GM12891 (cell line): ENCODE data around the gene ARID2.

Experiments used
- DNase-seq: peaks from one replicate; pipeline ENCODE4 v3.0.0; 2011; ENCODE audit warnings: low spot score; ENCODE audit not compliant: insufficient read length
- FAIRE-seq: peaks from 2 replicates; lab custom pipeline; 2011; peaks lifted over from hg19 to GRCh38; lab: Jason Lieb, UNC
- PAX5 ChIP-seq: IDR thresholded peaks from 2 replicates; pipeline ENCODE4 v1.6.1; 2011; ENCODE audit warnings: low read length, moderate library complexity, mild to moderate bottlenecking; ENCODE audit not compliant: insufficient read depth, severe bottlenecking
- POLR2A ChIP-seq: IDR thresholded peaks from 2 replicates; pipeline ENCODE4 v1.6.1; 2011; ENCODE audit warnings: low read depth, low read length, control low read depth
- POLR2AphosphoS5 ChIP-seq: IDR thresholded peaks from 2 replicates; pipeline ENCODE4 v1.6.1; 2011; ENCODE audit warnings: low read depth, low read length, control low read depth
- POU2F2 ChIP-seq: IDR thresholded peaks from 2 replicates; pipeline ENCODE4 v1.6.1; 2011; ENCODE audit warnings: low read depth, mild to moderate bottlenecking, control low read depth, low read length, moderate library complexity
- SPI1 ChIP-seq: IDR thresholded peaks from 2 replicates; pipeline ENCODE4 v1.6.1; 2011; ENCODE audit warnings: low read depth, low read length, control low read depth
- TAF1 ChIP-seq: IDR thresholded peaks from 2 replicates; pipeline ENCODE4 v1.6.1; 2011; ENCODE audit warnings: low read depth, low read length, control low read depth

Gene ARID2

DNA sequence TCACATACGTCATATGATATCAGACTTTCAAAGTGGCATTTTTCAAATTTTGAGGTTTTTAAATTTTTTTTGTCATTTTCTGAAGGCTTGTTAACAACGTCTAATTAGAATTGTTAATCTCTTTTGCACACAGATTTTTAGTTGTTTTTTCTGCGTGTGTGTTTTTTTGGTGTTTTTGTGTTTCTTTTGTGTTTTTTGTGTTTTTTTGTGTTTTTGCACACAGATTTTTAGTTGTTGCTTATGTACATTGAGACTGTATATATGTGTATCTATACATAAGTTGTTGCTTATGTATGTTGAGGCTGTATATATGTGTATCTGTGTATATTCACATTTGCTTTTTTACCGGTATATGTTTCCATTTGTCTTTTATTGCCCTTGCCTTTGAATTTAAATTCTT is 30.8 kb downstream of the ARID2 start:
- no peak for TF ChIP-seq POLR2AphosphoS5
- no peak for TF ChIP-seq POLR2A
- no peak for TF ChIP-seq PAX5
- no peak for TF ChIP-seq SPI1
- TF ChIP-seq POU2F2: no peak
- TF ChIP-seq TAF1: no peak
- FAIRE-seq: no peak
- no peak for DNase-seq

- no peak for DNase-seq
- FAIRE-seq: peak; percentile 56
These were observed 32.9 kb downstream of the ARID2 start for GRCh38 chr12:45762185-45763110.

DNA sequence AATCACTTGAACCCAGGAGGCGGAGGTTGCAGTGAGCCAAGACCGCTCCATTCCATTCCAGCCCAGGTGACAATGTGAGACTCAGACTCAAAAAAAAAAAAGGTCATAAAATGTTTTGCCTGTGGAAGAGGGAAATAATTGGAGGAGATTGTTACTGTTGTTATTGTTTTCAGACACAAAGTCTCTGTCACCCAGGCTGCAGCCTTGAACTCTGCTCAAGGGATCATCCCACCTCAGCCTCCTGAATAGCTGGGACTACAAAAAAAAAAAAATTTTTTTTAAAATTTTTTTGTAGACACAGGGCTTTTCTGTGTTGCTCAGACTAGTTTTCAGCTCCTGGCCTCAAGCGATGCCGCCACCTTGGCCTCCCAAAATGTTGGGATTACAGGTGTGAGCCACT is 33.9 kb downstream of the ARID2 start:
- FAIRE-seq: no peak
- TF ChIP-seq SPI1: no peak
- TF ChIP-seq TAF1: no peak
- no peak for TF ChIP-seq POU2F2
- TF ChIP-seq PAX5: no peak
- no peak for TF ChIP-seq POLR2AphosphoS5
- no peak for TF ChIP-seq POLR2A
- DNase-seq: no peak

More at GRCh38 chr12:45762185-45763110, 32.9 kb downstream of the ARID2 start:
- TF ChIP-seq TAF1 (no peak), POU2F2 (no peak), POLR2AphosphoS5 (no peak), PAX5 (no peak), POLR2A (no peak), SPI1 (no peak)

DNA sequence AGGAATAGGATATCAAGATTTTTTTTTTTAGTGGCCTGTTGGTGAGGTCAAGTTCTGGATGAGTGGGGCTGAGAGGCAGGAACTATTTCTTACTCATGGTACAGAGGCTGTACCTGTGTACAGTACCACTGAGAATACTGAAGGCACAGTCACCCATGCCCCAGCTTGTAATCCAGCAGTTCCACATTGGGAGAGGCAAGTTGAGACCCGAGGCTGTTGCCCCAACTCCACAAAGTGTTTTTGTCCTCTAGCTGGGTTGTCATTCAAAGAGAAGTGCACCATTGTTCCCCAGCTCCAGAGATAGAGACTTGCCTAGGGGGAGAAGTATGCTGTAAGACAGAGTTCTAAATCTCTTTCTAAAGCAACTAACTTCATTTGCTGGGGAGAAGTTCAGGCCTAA is 38.7 kb downstream of the ARID2 start:
- FAIRE-seq (no peak), DNase-seq (no peak)
- no peak for TF ChIP-seq TAF1
- no peak for TF ChIP-seq POLR2AphosphoS5
- no peak for TF ChIP-seq SPI1
- TF ChIP-seq POLR2A: no peak
- no peak for TF ChIP-seq PAX5
- TF ChIP-seq POU2F2: no peak

- no peak for FAIRE-seq
These were observed 44.2 kb downstream of the ARID2 start for GRCh38 chr12:45773747-45774146.

GRCh38 chr12:45774508-45775162 is 45.1 kb downstream of the ARID2 start:
- DNase-seq: no peak
- FAIRE-seq: no peak
- TF ChIP-seq POLR2A (no peak), PAX5 (no peak), POLR2AphosphoS5 (no peak), SPI1 (no peak), POU2F2 (no peak), TAF1 (no peak)

More at GRCh38 chr12:45773747-45774146, 44.2 kb downstream of the ARID2 start:
- DNase-seq: no peak
- no peak for TF ChIP-seq SPI1
- TF ChIP-seq POLR2A: no peak
- TF ChIP-seq POU2F2: no peak
- no peak for TF ChIP-seq PAX5
- TF ChIP-seq POLR2AphosphoS5: no peak
- TF ChIP-seq TAF1: no peak

- TF ChIP-seq PAX5: no peak
- TF ChIP-seq POU2F2: no peak
- TF ChIP-seq POLR2AphosphoS5: no peak
- TF ChIP-seq TAF1: no peak
- no peak for TF ChIP-seq POLR2A
- no peak for TF ChIP-seq SPI1
- no peak for DNase-seq
- no peak for FAIRE-seq
These were observed 46.0 kb downstream of the ARID2 start for GRCh38 chr12:45775465-45775864.

- no peak for FAIRE-seq
- TF ChIP-seq POLR2A: no peak
- TF ChIP-seq PAX5: no peak
- TF ChIP-seq SPI1: no peak
- TF ChIP-seq POLR2AphosphoS5: no peak
- no peak for TF ChIP-seq TAF1
- no peak for DNase-seq
These were observed 46.5 kb downstream of the ARID2 start for GRCh38 chr12:45775964-45776363.

GRCh38 chr12:45779936-45780335 is 50.4 kb downstream of the ARID2 start:
- FAIRE-seq (peak; percentile 33), DNase-seq (no peak)
- TF ChIP-seq POLR2AphosphoS5 (no peak), PAX5 (no peak), POU2F2 (no peak), TAF1 (no peak), POLR2A (no peak), SPI1 (no peak)
